IPS DF 6.9 (cell line): ENCODE results near the gene SCRN2.

ENCODE experiments used
- DNase-seq: peaks from one replicate; pipeline ENCODE4 v3.0.0-alpha.2; 2013; ENCODE audit warnings: low read depth, low spot score
- H3K27ac ChIP-seq: one replicate; pipeline ENCODE4 v1.5.1; 2013; ENCODE audit warnings: low read length, control low read depth
- H3K27me3 ChIP-seq: 2 replicates; pipeline ENCODE4 v1.6.1; 2013; ENCODE audit warnings: mild to moderate bottlenecking, low read length; ENCODE audit not compliant: control insufficient read depth, insufficient read depth
- H3K36me3 ChIP-seq: 2 replicates; pipeline ENCODE4 v1.6.1; 2013; ENCODE audit warnings: low read length; ENCODE audit not compliant: control insufficient read depth, insufficient read depth
- H3K4me1 ChIP-seq: 2 replicates; pipeline ENCODE4 v1.6.1; 2013; ENCODE audit warnings: low read length; ENCODE audit not compliant: control insufficient read depth, insufficient read depth
- H3K4me3 ChIP-seq: 2 replicates; pipeline ENCODE4 v1.5.1; 2013; ENCODE audit warnings: mild to moderate bottlenecking, low read length
- H3K9me3 ChIP-seq: 2 replicates; pipeline ENCODE4 v1.6.1; 2013; ENCODE audit warnings: low read length, inconsistent platforms; ENCODE audit not compliant: control insufficient read depth, insufficient read depth
- WGBS: extraction: QIAGEN DNeasy Blood & Tissue Kit; methylation state at CpG from one replicate; pipeline ENCODE4 v1.1.7; 2013; ENCODE audit warnings: mixed read lengths, missing lambda C conversion rate; ENCODE audit not compliant: insufficient read length, insufficient coverage; 5-methylcytosine and 5-hydroxymethylcytosine counted together

The SCRN2 gene

DNA sequence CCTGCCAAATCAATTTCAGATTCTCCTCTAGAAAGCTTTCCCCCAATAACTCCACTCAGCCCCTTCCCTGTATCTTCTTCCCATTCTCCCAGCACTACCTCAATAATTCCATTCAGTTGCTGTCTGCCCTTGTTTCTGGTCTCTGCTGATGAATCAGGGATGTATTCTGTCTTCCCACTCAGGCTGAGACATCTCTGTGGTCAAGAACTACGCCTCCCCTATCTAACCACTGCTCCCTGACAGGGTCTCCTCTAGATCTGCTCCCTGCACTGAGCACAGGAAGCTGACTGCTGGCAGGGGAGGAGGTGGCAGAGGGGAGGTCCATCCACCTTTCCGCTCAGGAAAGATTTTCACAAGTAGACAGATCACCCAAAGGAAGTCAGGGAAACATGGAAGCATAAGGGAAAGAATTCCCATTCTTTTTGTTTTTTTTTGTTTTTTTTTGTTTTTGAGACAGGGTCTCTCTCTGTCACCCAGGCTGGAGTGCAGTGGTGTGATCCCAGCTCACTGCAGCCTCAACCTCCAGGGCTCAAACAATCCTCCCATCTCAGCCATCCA is 38.0 kb upstream of the SCRN2 start:
- H3K27ac ChIP-seq = no peak overlapping the region
- WGBS = no CpG with 5 or more reads among the region's 2 CpGs

DNA sequence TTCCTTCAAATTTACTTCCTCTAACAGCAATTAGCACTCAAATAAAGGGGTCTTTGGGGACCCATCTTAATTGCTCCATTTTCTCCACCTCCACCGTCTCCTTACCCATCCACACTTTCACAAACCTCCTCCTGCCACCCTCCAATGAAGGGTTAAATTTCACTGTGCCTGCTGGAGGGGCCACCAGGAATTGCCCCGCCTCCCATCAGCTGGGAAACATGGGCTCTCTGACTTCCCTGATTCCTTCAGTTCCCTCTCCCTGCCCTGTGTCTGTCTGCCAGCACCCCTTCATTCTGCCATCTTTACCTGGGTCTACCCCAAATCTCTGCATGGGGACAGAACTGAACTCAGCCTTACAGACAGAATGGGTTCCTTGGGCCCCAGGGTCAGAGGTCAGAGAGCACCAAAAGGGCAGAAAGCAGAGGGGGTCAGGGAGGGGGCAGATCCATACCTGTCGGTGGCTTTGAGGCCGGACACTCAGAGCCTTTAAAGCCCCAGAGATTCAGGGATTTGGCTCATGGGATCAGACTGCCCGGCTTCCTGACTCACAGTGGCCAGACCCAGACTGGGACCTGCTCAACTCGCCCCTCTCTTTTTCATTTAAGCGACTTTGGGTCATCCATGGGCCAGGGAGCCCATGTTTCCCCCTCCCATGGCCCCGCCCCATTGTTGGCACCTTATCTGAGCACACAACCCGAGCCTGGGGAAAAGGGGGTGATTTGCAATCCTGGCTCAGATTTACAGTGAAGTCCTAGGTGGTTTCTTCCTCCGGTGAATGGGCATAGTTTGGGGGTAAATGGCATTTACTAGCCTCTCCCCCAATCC is 37.3 kb upstream of the SCRN2 start:
- Histone ChIP-seq H3K27me3 (no peaks in the 10 kb centered on the region), H3K27ac (no peak overlapping the region), H3K36me3 (no peaks in the 10 kb centered on the region), H3K4me3 (no peak overlapping the region), H3K4me1 (peaks cover 6% of the 10 kb centered on the region; the same call in 1 of the 2 replicates), H3K9me3 (no peaks in the 10 kb centered on the region)
- WGBS = no CpG with 5 or more reads among the region's 10 CpGs
- no peak for DNase-seq

More for the DNA sequence above, 38.0 kb upstream of the SCRN2 start:
- Histone ChIP-seq H3K27me3 (no peaks in the 10 kb centered on the region), H3K36me3 (no peaks in the 10 kb centered on the region), H3K4me1 (peaks cover 6% of the 10 kb centered on the region; the same call in 1 of the 2 replicates), H3K4me3 (no peak overlapping the region), H3K9me3 (no peaks in the 10 kb centered on the region)
- no peak for DNase-seq

DNA sequence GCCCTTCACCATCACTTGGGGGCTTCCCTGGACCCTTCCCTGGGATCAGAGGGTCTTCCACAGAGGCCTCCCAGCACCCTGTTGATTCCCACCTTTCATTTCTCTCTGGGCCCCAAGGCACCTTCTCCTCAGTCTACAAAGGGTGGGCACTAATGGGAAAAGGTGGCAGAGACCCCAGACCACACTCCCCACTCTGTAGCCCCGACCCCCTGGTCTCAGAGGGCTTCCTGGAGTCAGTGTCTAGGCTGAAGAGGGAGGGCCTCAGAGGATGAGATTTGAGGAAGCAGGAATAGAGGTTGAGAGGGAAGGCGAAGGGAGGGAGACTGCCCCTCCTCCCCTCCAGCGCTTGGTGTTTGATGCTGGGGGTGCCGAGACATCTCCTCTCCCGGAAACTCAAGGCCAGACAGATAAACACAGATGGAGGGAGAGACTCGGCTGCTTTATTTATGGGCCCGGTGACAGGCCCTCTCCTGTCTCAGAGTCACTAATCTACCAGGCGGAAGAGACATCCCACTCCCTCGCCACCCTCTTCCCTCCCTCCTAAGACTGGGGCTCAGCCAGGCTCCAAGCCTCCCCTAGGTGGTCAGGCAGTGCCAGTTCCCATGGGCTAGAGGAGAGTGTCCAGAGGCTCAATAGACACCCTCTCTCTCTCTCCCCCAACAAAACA is 36.4 kb upstream of the SCRN2 start:
- peaks cover 6% of the 10 kb centered on the region; the same call in 1 of the 2 replicates for H3K4me1 ChIP-seq
- no peak for DNase-seq
- H3K27ac ChIP-seq = no peak overlapping the region
- no peaks in the 10 kb centered on the region for H3K27me3 ChIP-seq
- no peak overlapping the region for H3K4me3 ChIP-seq
- no CpG with 5 or more reads among the region's 9 CpGs for WGBS
- H3K36me3 ChIP-seq = no peaks in the 10 kb centered on the region
- H3K9me3 ChIP-seq = no peaks in the 10 kb centered on the region

DNA sequence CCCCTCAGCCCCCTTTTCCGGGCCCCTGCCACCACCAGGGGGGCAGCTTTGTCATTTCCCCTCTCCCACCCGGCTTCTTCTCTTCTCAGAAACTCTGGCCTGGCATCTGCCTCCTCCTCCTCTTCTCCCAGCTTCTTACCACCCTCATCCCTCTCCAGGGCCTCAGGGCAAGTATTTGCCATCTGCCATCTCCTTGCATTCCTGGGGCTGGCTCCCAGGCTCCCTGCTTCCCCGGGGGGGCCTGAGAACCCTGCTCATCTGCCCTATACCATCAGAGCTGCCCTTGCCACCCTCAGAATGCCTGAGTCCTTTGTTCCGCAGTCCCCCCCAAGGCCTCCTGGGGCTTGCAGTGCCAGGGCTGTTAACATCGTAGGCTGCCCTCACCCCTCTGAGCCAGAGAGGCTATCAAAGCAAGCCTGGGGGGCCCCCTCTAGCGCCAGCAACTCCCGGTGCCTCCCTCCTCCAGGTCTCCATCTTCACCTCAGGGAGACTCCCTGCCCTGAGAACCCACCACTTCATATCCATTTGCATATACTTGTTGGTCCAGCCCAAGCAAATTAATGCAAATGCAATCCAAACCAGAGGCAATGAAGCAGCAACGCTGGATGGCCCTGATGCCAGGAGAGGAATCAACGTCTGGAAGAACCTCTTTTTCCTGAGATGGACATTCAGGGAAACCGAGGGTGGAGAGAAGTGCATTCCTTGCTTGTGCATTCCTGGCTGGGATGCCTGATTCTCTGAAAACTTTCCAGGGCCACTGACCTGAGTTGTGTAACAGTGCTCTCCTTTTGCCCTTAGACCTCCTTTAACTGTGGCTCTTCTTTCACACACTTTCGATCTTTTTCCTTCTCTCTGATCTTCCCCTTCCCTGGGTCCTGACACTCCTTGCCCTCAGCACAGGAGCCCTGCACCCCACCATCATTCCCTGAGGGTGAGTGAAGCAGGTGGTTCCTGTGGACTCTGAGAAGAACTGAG is 34.2 kb upstream of the SCRN2 start:
- no peaks in the 10 kb centered on the region for H3K9me3 ChIP-seq
- H3K4me3 ChIP-seq = no peak overlapping the region
- WGBS = no CpG with 5 or more reads among the region's 11 CpGs
- H3K36me3 ChIP-seq = no peaks in the 10 kb centered on the region
- H3K27ac ChIP-seq = no peak overlapping the region
- DNase-seq = no peak
- peaks cover 2% of the 10 kb centered on the region; the same call in 1 of the 2 replicates for H3K27me3 ChIP-seq
- H3K4me1 ChIP-seq = peaks cover 6% of the 10 kb centered on the region; the same call in 1 of the 2 replicates

DNA sequence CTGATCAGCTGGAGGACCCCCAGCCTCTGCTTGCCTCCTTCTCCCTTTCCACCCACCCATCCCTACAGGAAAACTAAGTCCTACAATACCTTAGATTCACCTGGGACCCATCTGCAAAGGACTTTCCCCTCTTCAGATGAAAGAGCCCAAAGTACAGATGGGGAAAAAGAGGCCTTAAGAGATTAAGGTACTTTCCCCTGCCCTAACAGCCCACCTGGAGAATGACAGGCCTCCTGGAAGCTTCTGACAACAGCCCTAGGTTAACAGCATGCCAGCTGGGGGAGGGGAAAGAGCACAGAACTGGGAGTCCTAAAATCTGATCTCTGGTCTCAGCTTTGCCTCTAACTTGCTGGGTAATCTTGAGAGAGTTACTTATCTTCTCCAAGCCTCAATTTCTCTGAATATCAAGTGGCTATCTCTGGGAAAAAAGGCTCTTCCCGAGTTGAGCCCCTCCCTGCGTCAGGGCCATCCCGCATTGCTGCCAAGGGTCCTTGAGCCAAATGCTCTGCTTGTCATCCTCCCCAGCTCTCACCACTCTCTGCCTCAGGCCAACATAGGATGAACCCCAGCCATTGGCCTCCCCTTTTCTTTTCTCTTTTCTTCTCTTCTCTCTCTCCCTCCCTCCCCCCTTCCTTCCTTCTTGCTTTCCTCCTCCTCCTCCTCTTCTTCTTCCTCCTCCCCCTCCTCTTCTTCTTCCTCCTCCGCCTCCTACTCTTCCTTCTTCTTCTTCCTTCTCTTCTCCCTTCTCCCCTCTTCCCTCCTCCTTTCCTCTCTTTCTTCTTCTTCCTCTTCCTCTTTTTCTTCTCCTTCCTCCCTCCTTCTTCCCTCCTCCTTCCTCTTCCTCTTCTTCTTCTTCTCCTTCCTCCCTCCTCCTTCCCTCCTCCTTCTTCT is 32.4 kb upstream of the SCRN2 start:
- Histone ChIP-seq H3K27ac (no peak overlapping the region), H3K4me3 (no peak overlapping the region)
- no CpG with 5 or more reads among the region's 4 CpGs for WGBS

DNA sequence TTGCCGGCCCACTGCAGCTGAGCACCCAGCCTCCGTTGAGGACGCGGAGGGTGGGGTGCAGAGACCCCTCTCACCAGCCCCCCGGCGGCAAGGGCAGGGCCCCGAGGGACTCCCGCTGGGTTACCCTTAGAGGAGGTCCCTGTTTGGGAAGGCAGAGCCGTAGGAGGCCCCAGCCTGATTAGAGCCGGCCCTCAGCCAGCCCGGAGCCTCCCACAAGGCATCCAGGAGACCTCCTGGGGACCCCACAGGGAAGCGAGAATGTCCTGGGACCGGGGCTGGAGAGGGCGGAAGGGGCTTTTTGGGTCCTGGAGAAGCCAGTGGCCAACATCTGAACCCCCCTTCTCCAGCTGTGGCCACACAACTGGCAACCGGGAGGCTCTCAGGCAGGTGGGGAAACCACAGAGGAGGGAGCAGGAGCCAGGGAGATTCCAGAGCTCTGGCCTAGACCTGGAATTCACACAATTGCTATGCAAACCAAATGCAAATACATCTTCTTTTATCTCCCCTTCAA is 31.6 kb upstream of the SCRN2 start:
- no CpG with 5 or more reads among the region's 15 CpGs for WGBS

More for the DNA sequence above, 32.4 kb upstream of the SCRN2 start:
- Histone ChIP-seq H3K4me1 (peaks cover 7% of the 10 kb centered on the region; the same call in 1 of the 2 replicates), H3K36me3 (no peaks in the 10 kb centered on the region), H3K9me3 (no peaks in the 10 kb centered on the region), H3K27me3 (peaks cover 4% of the 10 kb centered on the region; the same call in 1 of the 2 replicates)
- DNase-seq = no peak

DNA sequence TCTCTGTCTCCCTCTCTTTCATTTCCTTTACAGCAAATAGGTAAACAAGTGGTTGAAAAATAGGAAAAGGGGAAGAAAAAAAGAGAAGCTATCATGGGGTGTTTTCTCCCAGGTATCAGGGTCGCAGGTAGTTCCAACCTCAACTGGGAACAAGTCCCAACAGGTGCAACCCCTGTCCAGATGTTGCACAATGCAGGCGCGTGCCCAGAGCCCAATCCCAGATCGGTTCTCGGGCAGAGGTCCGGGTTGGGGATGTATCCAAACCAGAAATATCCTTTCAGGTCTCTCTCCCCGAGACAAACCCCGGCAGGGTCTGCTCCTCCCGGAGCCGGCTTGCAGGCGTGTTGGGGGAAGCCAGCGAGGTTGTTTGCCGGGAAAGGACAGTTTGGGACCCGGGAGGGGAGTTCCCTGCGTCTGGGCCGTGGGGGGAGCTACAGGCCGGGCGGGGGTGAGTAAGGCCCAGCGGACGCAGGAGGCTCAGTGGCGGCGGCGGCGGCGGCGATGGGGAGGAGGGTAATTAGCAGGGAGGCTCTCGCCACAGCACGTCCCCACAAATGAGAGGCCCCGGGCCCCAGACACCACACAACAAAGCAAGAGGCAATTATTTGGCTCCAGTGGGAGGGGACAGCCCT is 31.1 kb upstream of the SCRN2 start:
- Histone ChIP-seq H3K9me3 (no peaks in the 10 kb centered on the region), H3K27ac (no peak overlapping the region), H3K27me3 (peaks cover 4% of the 10 kb centered on the region; the same call in 1 of the 2 replicates), H3K4me3 (peak overlapping the region; percentile 32; the same call in 1 of the 2 replicates), H3K36me3 (no peaks in the 10 kb centered on the region), H3K4me1 (0 out of 2 replicates have a peak, but pooled peaks cover 5% of the 10 kb centered on the region)
- no CpG with 5 or more reads among the region's 29 CpGs for whole genome bisulfite sequencing
- no peak for DNase-seq

More for the DNA sequence above, 31.6 kb upstream of the SCRN2 start:
- Histone ChIP-seq H3K9me3 (no peaks in the 10 kb centered on the region), H3K27me3 (peaks cover 4% of the 10 kb centered on the region; the same call in 1 of the 2 replicates), H3K4me1 (0 out of 2 replicates have a peak, but pooled peaks cover 5% of the 10 kb centered on the region), H3K36me3 (no peaks in the 10 kb centered on the region), H3K4me3 (peak overlapping the region; percentile 32; the same call in 1 of the 2 replicates), H3K27ac (no peak overlapping the region)
- no peak for DNase-seq

DNA sequence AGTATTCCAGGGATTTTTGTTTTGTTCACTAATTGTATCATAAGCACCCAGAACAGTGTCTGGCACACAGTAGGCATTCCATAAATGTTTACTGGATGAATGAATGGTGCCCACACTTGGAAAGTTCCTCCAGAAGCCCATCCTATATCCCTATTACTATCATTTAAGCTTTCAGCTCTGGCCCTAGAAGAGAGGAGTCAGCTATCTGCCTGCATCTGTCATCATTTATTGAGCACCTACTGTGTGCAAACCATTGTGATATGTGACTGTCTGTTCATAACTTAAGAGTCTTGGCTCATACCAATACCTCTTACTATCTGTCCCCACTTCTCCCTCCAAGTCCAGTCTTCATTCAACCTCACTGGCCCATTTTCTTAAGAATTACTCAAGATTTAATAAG is 30.0 kb upstream of the SCRN2 start:
- Histone ChIP-seq H3K27me3 (peaks cover 4% of the 10 kb centered on the region; the same call in 1 of the 2 replicates), H3K9me3 (no peaks in the 10 kb centered on the region), H3K4me1 (0 out of 2 replicates have a peak, but pooled peaks cover 5% of the 10 kb centered on the region), H3K27ac (no peak overlapping the region), H3K4me3 (no peak overlapping the region), H3K36me3 (no peaks in the 10 kb centered on the region)
- DNase-seq = no peak
